ENCODE results near the gene ZFHX2. TPM values are rescaled to one million over a fixed set of nuclear protein-coding genes. Genes with fewer than 3 reads are reported as not detected.
A peak's percentile ranks its signal among the peaks of the same experiment; 100 is the strongest.

ZFHX2 gene
- total RNA-seq, 1 donor from 2014 or later, result 0.81 TPM

GRCh38 chr14:23523229-23524016, 28.1 kb downstream of the ZFHX2 start:
- DNase-seq (ENCODE audit: low spot score) (no peak), ATAC-seq (no peak)

- ATAC-seq (no peak), DNase-seq (ENCODE audit: low spot score) (no peak)
Observed at GRCh38 chr14:23522643-23523198, 28.8 kb downstream of the ZFHX2 start.

DNA sequence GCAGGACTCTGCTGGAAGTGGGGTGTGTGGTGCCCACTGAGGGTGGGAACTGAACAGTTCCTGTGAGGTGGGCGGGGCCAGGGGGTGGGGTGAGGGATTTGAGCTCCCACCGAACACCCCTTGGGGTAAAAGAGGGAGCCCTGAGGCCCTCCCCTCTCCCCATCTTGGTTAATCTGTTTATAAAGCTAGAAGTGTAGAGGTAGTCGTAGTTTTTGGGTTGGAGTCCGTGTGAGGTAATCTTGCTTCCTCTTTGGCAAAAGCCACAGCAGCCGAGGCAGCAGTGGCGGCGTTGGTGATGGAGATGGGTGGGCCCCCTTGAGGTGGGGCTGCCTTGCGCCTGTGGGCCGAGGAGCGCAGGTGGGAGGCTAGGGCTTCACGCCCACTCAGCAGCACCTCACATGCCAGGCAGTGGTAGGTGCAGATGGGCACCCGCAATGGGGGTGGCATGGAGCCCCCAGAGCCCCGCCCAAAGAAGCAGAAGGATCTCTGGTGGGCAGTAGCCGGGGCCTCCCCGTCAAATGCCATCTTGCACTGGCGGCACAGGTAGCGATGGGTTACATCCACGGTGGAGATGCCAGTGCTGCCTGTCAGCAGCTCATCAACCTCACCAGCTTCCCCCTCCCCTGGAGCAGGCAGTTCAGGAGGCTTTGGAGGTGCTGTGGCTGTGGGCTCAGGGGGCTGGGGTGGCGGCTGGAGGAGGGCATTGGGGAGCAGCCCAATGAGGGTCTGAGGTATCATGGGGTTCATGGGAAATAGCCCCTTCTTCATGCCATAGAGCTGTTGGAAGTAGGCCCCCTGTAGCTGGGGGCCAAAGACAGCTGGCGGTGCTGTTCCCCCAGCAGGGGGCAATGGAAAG, 29.6 kb downstream of the ZFHX2 start:
- DNase-seq (ENCODE audit: low spot score) (no peak), ATAC-seq (no peak)

DNA sequence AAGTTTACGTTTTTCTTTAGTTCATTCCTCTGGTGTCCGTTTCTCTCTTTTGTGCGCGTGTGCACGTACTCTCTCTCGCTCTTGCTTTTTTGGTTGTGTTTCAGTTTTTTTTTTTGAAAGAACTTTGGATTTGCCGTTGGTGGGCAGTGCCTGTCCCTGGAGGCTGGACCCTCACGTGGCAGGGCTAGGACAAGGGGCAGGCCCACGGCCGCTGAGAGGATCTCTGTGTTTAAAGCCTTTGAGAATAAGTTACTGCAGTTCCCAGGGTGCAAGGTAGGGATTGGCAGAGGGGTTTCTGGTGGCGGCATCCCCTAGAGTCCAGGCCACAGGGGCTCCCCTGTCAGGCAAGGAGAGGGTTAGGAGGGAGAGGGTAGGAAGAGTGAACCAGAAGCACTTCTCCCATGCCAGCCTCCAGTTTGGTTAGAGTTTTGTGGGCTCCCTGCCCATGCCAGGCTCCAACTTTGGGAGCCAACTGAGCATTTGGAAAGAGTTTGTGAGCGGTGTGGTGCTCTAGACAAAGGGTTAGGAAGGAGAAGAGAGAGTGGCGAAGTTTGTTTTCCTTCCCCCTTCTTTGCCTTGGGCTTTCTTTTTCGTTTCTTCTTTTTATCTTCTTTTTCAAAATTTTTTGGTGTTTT, 30.5 kb downstream of the ZFHX2 start:
- no peak for DNase-seq (ENCODE audit: low spot score)
- no peak for ATAC-seq

DNA sequence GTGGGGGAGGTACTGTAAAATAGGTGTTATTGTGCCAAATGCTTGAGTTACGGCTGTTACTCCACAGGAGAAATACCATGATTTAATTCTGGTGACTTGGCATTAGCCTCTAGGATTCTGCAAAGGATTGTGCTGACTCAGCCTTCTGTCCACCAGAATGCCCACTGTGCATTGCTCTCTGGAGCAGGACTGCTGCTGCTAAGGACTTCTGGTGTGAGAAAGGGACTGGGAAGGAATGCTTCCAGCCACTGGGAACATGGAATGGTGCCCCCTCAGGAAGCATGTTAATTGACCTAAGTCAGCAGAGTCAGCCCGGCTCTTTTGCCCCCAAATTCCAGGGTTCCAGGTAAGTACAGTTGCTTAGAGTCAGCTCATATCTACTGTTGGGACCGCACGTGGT, 32.9 kb downstream of the ZFHX2 start:
- DNase-seq (ENCODE audit: low spot score) (no peak), ATAC-seq (no peak)

DNA sequence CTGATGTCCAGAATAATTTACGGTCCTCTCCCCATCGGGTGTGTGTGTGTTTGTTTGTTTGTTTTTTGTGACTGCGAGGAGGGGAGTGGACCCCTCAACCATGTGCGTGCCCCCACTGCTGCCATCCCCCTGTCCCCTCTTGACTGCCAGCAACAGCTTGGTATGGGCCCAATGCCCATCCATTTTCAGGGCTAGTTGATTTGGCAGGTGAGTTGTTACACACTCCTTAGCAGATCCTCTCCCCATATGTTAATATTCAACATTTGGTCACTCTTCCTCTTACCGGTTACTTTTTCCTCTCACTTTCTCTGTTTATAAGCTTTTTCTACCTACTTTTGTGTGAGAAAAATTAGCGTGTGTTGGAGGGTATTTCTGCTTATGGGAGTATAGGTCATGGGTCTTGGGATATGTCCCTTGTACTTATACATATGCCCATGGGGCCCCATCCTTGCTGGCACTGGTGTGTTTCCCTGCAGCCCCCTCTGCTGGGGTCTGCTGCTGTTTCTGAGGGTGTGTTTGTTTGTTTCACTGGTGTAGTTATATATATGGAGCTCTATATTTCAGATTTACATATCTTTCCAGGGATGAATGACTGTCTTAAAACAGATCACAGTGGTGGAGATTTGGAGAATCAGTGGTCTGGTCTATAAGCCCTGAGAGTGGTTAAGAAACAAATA, 33.8 kb downstream of the ZFHX2 start:
- no peak for ATAC-seq

GRCh38 chr14:23514644-23514957, 37.0 kb downstream of the ZFHX2 start:
- ATAC-seq (no peak), DNase-seq (ENCODE audit: low spot score) (no peak)

More for the DNA sequence above, 33.8 kb downstream of the ZFHX2 start:
- DNase-seq (ENCODE audit: low spot score), result no peak

- DNase-seq (ENCODE audit: low spot score) (no peak), ATAC-seq (no peak)
Observed at GRCh38 chr14:23513818-23514643, 37.5 kb downstream of the ZFHX2 start.

- DNase-seq (ENCODE audit: low spot score) (no peak), ATAC-seq (no peak)
Observed at GRCh38 chr14:23513005-23513817, 38.4 kb downstream of the ZFHX2 start.

GRCh38 chr14:23512156-23512555, 39.4 kb downstream of the ZFHX2 start:
- ATAC-seq (no peak), DNase-seq (ENCODE audit: low spot score) (no peak)

DNA sequence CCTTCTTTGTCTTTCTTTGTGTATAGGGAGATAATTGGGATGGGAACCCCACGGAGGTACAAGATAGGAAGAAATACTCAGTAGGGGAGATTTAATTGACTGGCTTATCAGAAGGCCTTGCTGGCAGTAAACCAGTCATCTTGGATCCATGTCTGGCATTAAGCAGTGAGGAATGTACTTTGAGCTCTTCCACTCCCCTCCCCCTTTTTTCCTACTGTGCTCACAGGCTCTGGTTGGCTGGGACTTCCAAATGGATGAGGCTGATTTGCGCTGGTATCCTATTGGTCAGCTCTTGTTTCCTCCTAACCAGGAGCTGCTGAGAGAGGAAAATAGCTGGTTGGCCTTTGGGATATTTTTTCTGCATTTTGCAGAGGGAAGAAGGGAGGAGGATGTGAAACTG, 57.3 kb downstream of the ZFHX2 start:
- ATAC-seq (peak; percentile 23), DNase-seq (ENCODE audit: low spot score) (no peak)

DNA sequence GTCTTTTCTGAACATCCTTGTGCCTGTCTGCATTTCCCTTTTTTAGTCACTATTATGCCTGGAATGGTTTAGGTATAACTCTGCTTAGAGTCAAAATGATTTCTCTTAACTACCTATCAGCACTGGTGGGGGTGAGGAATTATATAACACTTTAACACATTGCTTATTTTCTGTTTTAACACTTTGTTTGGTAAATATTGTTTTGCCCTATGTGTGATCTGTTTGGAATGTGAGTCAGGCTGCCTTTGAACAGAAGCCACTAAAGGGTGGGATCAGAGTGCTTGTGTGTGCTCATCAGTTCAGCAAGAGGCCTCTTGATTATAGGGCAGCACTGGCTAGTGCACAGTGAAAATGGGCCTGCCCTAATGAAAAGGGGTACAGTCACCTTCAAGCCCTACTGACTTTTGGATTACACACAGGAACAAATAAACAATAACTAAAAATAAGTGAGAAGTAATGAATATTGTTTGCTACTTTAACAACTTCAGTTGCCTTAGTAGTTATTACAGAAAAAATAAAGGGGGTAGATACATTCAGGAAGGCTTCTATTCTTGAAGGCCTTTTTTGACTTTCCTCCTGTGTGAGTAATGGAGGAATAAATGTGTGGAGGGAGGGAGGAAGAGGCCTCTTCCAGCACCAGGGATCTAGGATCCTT, 58.8 kb downstream of the ZFHX2 start:
- DNase-seq (ENCODE audit: low spot score) (no peak), ATAC-seq (no peak)

DNA sequence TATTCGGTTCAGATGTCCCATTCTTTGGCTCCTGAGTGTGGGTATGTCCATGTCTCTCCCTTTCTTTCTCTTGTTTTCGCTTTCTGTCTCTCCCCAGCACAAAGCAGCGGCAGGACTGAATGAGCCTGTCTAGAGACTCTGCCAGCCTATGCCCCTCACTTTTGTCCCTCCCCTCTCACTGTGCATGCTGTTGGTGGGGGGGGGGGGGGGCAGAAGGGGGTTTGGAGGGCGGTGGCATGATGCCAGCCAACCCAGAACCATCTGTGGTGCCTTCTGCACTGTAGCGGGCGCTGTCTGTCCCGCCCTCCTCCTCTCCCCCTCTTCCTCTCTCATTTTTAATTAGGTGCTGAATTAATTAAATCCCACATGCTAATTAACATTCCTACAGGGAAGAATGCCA, 64.3 kb downstream of the ZFHX2 start:
- DNase-seq (ENCODE audit: low spot score) (no peak), ATAC-seq (no peak)

DNA sequence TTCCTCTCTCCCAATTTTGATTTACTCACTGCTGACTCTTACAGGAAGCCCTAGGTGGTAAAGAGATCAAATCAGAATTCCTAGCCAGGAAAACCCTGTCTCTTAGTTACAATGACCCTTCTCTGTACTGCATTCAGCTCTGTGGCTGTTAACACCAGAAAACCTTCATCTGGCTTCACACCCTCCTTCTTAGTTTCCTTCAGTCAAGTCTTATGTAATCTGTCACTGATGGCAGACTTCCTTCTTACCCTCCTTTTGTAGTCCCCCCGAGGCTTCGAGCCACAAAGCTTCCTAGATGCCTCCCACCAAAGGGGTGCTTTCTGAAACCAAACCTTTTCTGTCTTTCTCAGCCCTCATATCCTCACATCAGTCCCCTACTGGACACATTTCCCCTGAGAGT, 65.5 kb downstream of the ZFHX2 start:
- no peak for DNase-seq (ENCODE audit: low spot score)
- no peak for ATAC-seq

DNA sequence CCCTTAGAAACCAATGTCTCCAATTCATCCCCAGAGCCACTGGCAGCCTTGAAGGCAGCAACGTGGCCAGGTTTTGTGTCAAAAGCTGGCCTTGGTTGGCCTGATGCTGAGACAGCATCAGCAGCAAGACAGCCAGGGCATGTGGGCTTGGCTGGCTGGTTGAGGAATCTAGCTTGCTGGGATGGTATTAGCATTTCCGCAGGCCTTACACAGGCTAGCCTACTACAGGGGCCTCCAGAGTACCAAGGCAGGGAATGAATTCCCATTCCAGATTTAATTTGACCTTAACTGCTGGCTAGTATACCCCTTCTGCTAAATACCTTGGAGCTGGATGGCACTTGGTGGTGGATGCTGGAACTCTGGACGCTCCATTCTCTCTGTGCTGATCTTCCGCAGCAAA, 66.2 kb downstream of the ZFHX2 start:
- ATAC-seq (no peak), DNase-seq (ENCODE audit: low spot score) (no peak)

DNA sequence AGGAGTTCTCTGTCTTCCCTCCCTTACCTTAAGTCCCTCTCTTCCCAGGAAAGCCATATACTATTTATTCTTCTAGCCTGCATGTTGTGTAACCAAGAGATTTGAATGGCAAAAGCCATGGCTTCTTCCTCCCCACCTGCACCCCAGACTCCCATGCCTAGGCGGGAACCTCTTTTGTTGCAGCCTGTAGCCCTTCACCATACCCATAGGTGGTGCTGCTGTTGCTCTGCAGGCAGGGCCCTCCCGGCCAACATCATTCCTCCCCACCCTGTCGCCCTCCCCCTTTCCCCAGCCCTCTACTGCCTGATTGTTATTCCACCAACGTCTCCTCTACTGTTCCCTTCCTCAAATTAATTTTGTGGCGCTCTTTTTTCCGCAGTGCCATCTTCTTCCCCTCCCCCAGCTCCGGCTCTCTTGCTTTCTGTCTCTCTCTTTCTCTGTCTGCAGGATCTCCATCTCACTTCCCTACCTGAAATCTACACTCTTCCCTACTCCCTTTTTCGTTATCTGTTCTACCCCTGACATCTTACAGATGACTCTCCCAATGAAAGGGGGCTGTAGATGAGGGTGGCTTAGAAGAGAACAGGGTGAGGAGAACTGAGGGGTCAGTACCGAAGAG, 68.2 kb downstream of the ZFHX2 start:
- ATAC-seq, result no peak
- no peak for DNase-seq (ENCODE audit: low spot score)

DNA sequence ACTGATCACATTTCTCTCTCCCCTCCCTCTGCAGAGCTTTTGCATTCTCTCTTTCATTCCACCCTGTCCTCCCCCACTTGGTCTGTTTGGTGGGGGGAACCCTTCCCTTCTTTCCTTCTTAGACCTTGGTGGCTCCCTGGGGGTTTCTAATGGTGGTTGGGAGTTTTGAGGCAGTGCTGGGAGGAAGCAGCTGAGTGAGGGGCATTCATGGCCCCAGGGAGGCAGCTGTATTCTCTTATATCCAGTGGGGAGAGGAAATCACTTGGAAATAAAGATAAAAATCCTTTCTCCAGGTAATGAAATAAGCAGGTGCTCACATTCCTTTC, 68.8 kb downstream of the ZFHX2 start:
- no peak for ATAC-seq
- no peak for DNase-seq (ENCODE audit: low spot score)
